Measurements from ENCODE around the gene ATP8B1. TPM values are rescaled to one million over a fixed set of nuclear protein-coding genes. Genes with fewer than 3 reads are reported as not detected.

ATP8B1 gene
- total RNA-seq, 6 experiments from 2014 or later, result 9.0 to 18.4 (median 17.1) TPM

GRCh38 chr18:57767259-57768050 is 35.7 kb downstream of the ATP8B1 start:
- no peak overlapping the region for H3K27ac ChIP-seq

GRCh38 chr18:57764995-57765394 is 38.1 kb downstream of the ATP8B1 start:
- TF ChIP-seq CTCF (IDR thresholded peaks at IDR 0.05) (no peak), POLR2A (IDR thresholded peaks at IDR 0.05) (no peak)
- no peak overlapping the region for H3K27ac ChIP-seq

More at GRCh38 chr18:57767259-57768050, 35.7 kb downstream of the ATP8B1 start:
- 73% methylated on average over 7 of the region's 12 CpGs for WGBS (ENCODE audit: insufficient coverage, low coverage, low lambda C conversion rate, missing lambda C conversion rate)
- intact Hi-C loops (cut with DNase I), result no loop called here
- Histone ChIP-seq H3K27me3 (no peaks in the 10 kb centered on the region), H3K36me3 (no peaks in the 10 kb centered on the region), H3K4me1 (peaks cover 0 to 10% (median 0%) of the 10 kb centered on the region in 4 donors), H3K4me3 (no peak overlapping the region), H3K9me3 (no peaks in the 10 kb centered on the region)
- ATAC-seq, result no peak
- DNase-seq, result no peak
- TF ChIP-seq CTCF (IDR thresholded peaks at IDR 0.05) (no peak), POLR2A (IDR thresholded peaks at IDR 0.05) (no peak)

GRCh38 chr18:57764087-57764486 is 39.0 kb downstream of the ATP8B1 start:
- H3K9me3 ChIP-seq, result no peaks in the 10 kb centered on the region
- ATAC-seq, result no peak
- no peaks in the 10 kb centered on the region for H3K36me3 ChIP-seq
- H3K27ac ChIP-seq, result no peak overlapping the region
- H3K27me3 ChIP-seq, result no peaks in the 10 kb centered on the region
- DNase-seq, result no peak
- H3K4me1 ChIP-seq, result no peaks in the 10 kb centered on the region
- WGBS (ENCODE audit: insufficient coverage, low coverage, low lambda C conversion rate, missing lambda C conversion rate), result 100% methylated on average over 1 of the region's 8 CpGs
- TF ChIP-seq CTCF (IDR thresholded peaks at IDR 0.05) (no peak), POLR2A (IDR thresholded peaks at IDR 0.05) (no peak)
- intact Hi-C loops (cut with DNase I), result no loop called here
- H3K4me3 ChIP-seq, result no peak overlapping the region

More at GRCh38 chr18:57764995-57765394, 38.1 kb downstream of the ATP8B1 start:
- DNase-seq, result no peak
- WGBS (ENCODE audit: insufficient coverage, low coverage, low lambda C conversion rate, missing lambda C conversion rate), result 100% methylated on average over 2 of the region's 2 CpGs
- Histone ChIP-seq H3K4me3 (no peak overlapping the region), H3K9me3 (no peaks in the 10 kb centered on the region), H3K36me3 (no peaks in the 10 kb centered on the region), H3K27me3 (no peaks in the 10 kb centered on the region), H3K4me1 (no peaks in the 10 kb centered on the region)
- intact Hi-C loops (cut with DNase I), result no loop called here
- no peak for ATAC-seq

- intact Hi-C loops (cut with DNase I), result no loop called here
Measured at GRCh38 chr18:57762686-57763085, 40.4 kb downstream of the ATP8B1 start.

More at GRCh38 chr18:57762686-57763085, 40.4 kb downstream of the ATP8B1 start:
- DNase-seq, result no peak
- Histone ChIP-seq H3K36me3 (no peaks in the 10 kb centered on the region), H3K9me3 (no peaks in the 10 kb centered on the region), H3K4me1 (no peaks in the 10 kb centered on the region), H3K27ac (no peak overlapping the region), H3K4me3 (no peak overlapping the region), H3K27me3 (no peaks in the 10 kb centered on the region)
- no peak for TF ChIP-seq POLR2A (IDR thresholded peaks at IDR 0.05)
- TF ChIP-seq CTCF (IDR thresholded peaks at IDR 0.05), result no peak
- 85% methylated on average over 2 of the region's 2 CpGs for WGBS (ENCODE audit: insufficient coverage, low coverage, low lambda C conversion rate, missing lambda C conversion rate)
- no peak for ATAC-seq
